Bronchial epithelial cell (primary cell): Measurements from ENCODE around the gene GPT2. TPM values are rescaled to one million over a fixed set of nuclear protein-coding genes. Genes with fewer than 3 reads are reported as not detected.
A peak's percentile ranks its signal among the peaks of the same experiment; 100 is the strongest.
"Not testable (repeated sequence)": the region's sequence is repeated elsewhere in the genome, so short reads cannot be mapped to it uniquely, and the experiment has no call there.

Experiments
- DNase-seq: peaks from one replicate; pipeline ENCODE4 v3.0.0-alpha.2; 2010; ENCODE audit warnings: low read depth
- FAIRE-seq: peaks from 2 replicates; lab custom pipeline; 2011; peaks lifted over from hg19 to GRCh38; lab: Jason Lieb, UNC
- H3K27me3 ChIP-seq: 2 replicates; pipeline ENCODE4 v1.5.1; 2011; ENCODE audit warnings: low read length; ENCODE audit not compliant: control insufficient read depth, insufficient read depth
- H3K36me3 ChIP-seq: 2 replicates; pipeline ENCODE4 v1.5.1; 2011; ENCODE audit warnings: low read length; ENCODE audit not compliant: control insufficient read depth, insufficient read depth
- H3K4me3 ChIP-seq: 2 replicates; pipeline ENCODE4 v1.5.1; 2011; ENCODE audit warnings: mild to moderate bottlenecking, low read depth, low read length, control low read depth
- total RNA-seq: library from RNA; depleted of rRNA; stranded (reverse); fragments of >200 nt; gene quantifications from 2 replicates; pipeline ENCODE4 v1.2.1, GENCODE V29; 2014
- TF ChIP-seq, protein P1 (sequence below): IDR thresholded peaks from 2 replicates; pipeline ENCODE4 v1.5.1; 2011; ENCODE audit warnings: mild to moderate bottlenecking, moderate library complexity, low read length, control low read depth, inconsistent platforms; ENCODE audit not compliant: insufficient read depth, severe bottlenecking

GPT2 gene
- total RNA-seq, 1 donor from 2014 or later, result 41.3 TPM

GRCh38 chr16:46858151-46858550, 26.0 kb upstream of the GPT2 start:
- TF ChIP-seq, protein P1, sequence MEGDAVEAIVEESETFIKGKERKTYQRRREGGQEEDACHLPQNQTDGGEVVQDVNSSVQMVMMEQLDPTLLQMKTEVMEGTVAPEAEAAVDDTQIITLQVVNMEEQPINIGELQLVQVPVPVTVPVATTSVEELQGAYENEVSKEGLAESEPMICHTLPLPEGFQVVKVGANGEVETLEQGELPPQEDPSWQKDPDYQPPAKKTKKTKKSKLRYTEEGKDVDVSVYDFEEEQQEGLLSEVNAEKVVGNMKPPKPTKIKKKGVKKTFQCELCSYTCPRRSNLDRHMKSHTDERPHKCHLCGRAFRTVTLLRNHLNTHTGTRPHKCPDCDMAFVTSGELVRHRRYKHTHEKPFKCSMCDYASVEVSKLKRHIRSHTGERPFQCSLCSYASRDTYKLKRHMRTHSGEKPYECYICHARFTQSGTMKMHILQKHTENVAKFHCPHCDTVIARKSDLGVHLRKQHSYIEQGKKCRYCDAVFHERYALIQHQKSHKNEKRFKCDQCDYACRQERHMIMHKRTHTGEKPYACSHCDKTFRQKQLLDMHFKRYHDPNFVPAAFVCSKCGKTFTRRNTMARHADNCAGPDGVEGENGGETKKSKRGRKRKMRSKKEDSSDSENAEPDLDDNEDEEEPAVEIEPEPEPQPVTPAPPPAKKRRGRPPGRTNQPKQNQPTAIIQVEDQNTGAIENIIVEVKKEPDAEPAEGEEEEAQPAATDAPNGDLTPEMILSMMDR, result no peak
- no peak for DNase-seq
- no peaks in the 10 kb centered on the region for H3K36me3 ChIP-seq
- H3K4me3 ChIP-seq, result no peak overlapping the region
- H3K27me3 ChIP-seq, result no peaks in the 10 kb centered on the region
- FAIRE-seq, result no peak

GRCh38 chr16:46859719-46860152, 24.4 kb upstream of the GPT2 start:
- TF ChIP-seq, protein P1, result no peak
- FAIRE-seq (no peak), DNase-seq (peak; percentile 95)
- H3K4me3 ChIP-seq, result no peak overlapping the region
- no peaks in the 10 kb centered on the region for H3K27me3 ChIP-seq
- no peaks in the 10 kb centered on the region for H3K36me3 ChIP-seq

- Histone ChIP-seq H3K4me3 (no peak overlapping the region), H3K36me3 (no peaks in the 10 kb centered on the region), H3K27me3 (no peaks in the 10 kb centered on the region)
- FAIRE-seq (no peak), DNase-seq (peak; percentile 66)
- TF ChIP-seq, protein P1, result no peak
Measured at GRCh38 chr16:46862555-46863447, 21.4 kb upstream of the GPT2 start.

GRCh38 chr16:46866286-46866685, 17.9 kb upstream of the GPT2 start:
- Histone ChIP-seq H3K27me3 (no peaks in the 10 kb centered on the region), H3K4me3 (no peak overlapping the region), H3K36me3 (no peaks in the 10 kb centered on the region)
- FAIRE-seq (no peak), DNase-seq (no peak)
- TF ChIP-seq, protein P1, result no peak

DNA sequence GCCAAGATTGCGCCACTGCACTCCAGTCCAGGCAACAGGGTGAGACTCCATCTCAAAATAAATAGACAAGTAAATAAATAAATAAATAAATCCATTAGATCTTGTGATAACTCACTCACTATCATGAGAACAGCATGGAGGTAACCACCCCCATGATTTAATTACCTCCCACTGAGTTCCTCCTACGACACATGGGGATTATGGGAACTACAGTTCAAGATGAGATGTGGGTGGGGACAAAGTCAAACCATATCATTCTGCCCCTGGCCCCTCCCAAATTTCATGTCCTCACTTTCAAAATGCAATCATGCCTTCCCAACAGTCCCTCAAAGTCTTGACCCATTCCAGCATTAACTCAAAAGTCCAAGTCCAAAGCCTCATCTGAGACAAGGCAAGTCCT, 16.7 kb upstream of the GPT2 start:
- not testable (repeated sequence) for DNase-seq

GRCh38 chr16:46868891-46869290, 15.3 kb upstream of the GPT2 start:
- H3K36me3 ChIP-seq, H3K27me3 ChIP-seq, FAIRE-seq, H3K4me3 ChIP-seq, DNase-seq: not testable (repeated sequence)

More for the DNA sequence above, 16.7 kb upstream of the GPT2 start:
- not testable (repeated sequence) for FAIRE-seq, H3K36me3 ChIP-seq, H3K27me3 ChIP-seq, H3K4me3 ChIP-seq
